LNCAP (cell line): ENCODE measurements around the gene SHISA7.

Experiments used
- TF ChIP-seq, protein P1 (sequence below): fragments of 450-650 bp; IDR thresholded peaks from 2 replicates; pipeline ENCODE4 v1.5.1; 2017; ENCODE audit warnings: mild to moderate bottlenecking

The SHISA7 gene

GRCh38 chr19:55391702-55392615, 51.1 kb downstream of the SHISA7 start:
- TF ChIP-seq, protein P1, sequence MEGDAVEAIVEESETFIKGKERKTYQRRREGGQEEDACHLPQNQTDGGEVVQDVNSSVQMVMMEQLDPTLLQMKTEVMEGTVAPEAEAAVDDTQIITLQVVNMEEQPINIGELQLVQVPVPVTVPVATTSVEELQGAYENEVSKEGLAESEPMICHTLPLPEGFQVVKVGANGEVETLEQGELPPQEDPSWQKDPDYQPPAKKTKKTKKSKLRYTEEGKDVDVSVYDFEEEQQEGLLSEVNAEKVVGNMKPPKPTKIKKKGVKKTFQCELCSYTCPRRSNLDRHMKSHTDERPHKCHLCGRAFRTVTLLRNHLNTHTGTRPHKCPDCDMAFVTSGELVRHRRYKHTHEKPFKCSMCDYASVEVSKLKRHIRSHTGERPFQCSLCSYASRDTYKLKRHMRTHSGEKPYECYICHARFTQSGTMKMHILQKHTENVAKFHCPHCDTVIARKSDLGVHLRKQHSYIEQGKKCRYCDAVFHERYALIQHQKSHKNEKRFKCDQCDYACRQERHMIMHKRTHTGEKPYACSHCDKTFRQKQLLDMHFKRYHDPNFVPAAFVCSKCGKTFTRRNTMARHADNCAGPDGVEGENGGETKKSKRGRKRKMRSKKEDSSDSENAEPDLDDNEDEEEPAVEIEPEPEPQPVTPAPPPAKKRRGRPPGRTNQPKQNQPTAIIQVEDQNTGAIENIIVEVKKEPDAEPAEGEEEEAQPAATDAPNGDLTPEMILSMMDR = no peak

- TF ChIP-seq, protein P1 = no peak
Observed at GRCh38 chr19:55391191-55391670, 51.9 kb downstream of the SHISA7 start.

DNA sequence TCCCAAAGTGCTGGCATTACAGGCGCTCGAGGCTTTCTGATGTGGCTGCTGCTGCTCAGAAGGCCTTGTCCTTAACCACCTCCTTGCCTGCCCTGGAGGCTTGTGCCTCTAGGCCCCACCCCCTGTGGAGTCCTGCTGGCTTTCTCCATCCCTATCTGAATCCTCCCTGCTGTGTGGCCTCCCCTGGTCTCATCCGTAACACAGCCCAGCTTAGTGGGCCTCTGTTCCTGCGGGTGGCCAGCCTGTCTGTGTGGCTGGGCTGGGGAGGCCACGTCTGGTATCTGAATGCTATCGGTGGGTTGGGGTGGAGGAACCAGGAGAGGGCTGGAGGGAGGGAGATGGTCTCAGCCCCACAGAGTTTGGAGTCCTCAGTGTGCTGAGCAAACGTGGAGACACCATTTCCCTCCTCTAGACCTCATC, 52.6 kb downstream of the SHISA7 start:
- TF ChIP-seq, protein P1 = no peak

DNA sequence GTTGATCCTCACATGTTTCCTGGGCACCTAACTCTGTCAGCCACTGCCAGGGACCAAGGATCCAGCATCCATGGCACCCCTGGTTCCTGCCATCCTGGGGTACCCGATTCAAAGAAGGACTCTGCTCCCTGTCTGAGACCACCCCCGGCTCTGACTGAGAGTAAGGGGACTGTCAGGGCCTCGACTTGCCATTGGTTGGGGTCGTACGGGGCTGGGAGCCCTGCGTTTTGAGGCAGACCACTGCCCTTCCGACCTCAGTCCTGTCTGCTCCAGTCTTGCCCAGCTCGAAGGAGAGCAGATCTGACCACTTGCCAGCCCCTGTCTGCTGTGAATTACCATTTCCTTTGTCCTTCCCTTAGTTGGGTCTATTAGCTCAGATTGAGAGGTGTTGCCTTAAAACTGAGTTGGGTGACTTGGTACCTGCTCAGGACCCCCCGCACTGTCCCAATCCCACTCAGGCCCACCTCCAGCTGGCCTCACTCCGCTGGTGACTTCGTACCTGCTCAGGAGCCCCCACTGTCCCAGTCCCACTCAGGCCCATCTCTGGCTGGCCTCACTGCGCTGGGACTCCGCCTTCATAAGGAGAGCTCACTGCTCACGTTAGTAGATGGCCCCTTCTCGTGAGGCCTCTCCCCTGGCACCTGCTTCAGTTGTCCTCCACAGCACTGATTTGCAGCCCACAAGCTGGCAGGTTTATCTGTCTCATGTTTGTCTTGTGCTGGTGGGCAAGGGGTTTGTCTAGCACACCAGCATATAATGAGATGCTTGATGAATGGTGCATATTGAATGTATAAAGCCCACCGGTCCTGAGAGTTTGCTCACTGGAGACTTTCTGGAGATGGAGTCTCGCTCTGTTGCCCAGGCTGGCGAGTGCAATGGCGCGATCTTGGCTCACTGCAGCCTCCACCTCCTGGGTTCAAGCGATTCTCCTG, 53.4 kb downstream of the SHISA7 start:
- TF ChIP-seq, protein P1 = no peak

DNA sequence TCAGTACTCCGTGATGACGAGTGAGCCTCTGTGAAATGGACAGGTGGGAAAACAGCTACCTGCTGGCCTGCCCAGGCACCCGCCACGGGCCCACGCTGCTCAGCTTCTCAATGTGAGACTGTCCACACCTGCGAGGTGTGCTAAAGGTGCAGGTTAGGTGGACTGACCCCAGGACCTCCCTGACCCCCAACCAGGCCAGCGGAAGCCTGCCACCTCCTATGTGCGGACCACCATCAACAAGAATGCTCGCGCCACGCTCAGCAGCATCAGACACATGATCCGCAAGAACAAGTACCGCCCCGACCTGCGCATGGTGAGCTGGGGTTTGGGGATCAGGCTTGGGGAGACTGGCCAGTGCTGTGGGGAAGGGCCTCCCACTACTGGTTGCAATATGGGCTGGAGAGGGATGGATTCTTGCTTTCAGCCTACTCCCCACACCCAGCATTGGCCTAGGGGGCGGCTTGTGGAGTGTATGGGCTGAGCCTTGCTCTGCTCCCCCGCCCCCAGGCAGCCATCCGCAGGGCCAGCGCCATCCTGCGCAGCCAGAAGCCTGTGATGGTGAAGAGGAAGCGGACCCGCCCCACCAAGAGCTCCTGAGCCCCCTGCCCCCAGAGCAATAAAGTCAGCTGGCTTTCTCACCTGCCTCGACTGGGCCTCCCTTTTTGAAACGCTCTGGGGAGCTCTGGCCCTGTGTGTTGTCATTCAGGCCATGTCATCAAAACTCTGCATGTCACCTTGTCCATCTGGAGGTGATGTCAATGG, 55.2 kb downstream of the SHISA7 start:
- TF ChIP-seq, protein P1 = no peak

- TF ChIP-seq, protein P1 = no peak
Observed at GRCh38 chr19:55386493-55386971, 56.6 kb downstream of the SHISA7 start.
